ENCODE results near the gene PTGDS. TPM values are rescaled to one million over a fixed set of nuclear protein-coding genes. Genes with fewer than 3 reads are reported as not detected.

The PTGDS gene
- total RNA-seq, 1 donor from 2014 or later, result 52.6 TPM

DNA sequence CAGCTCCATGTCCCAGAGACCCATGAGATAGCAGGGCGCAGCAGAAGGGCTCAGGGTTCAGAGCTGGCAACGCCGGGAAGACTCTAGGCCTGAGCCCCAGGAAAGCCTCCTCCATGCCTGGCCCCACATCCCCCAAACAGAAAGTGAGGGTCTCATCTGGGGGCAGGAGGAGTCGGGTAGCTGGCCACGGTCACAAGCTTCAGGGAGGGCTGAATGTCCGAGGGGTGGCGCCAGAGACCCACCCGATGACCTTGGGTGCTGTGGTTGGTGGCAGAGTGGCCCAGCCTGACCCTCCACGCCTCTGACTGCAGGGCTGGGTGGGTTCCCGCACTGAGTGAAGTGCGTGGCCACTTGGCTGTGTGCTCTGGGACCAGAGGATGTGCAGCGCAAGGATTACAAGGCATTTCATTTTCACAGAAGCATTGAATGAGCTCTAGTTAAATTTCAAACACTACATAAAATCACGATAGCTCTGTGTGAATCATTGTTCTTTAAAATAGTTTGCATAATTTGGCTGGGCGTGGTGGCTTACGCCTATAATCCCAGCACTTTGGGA, 29.3 kb upstream of the PTGDS start:
- peaks cover 10% of the 10 kb centered on the region for H3K4me1 Mint-ChIP-seq

GRCh38 chr9:136949239-136949816, 28.0 kb upstream of the PTGDS start:
- Mint-ChIP-seq H3K27ac (peak overlapping the region; percentile 96), H3K4me3 (peak overlapping the region; percentile 71), H3K36me3 (no peaks in the 10 kb centered on the region), H3K9me3 (no peaks in the 10 kb centered on the region), H3K27me3 (ENCODE audit: low read depth) (no peaks in the 10 kb centered on the region), H3K4me1 (peaks cover 10% of the 10 kb centered on the region)
- no peak for DNase-seq (ENCODE audit: low spot score in 2 of 2, unreplicated experiment in 2 of 2)
- no peak for TF ChIP-seq CTCF (IDR thresholded peaks at IDR 0.05; ENCODE audit: unreplicated experiment)

More for the DNA sequence above, 29.3 kb upstream of the PTGDS start:
- H3K36me3 Mint-ChIP-seq, result no peaks in the 10 kb centered on the region
- peak overlapping the region; percentile 38 for H3K4me3 Mint-ChIP-seq
- no peaks in the 10 kb centered on the region for H3K27me3 Mint-ChIP-seq (ENCODE audit: low read depth)
- no peak for DNase-seq (ENCODE audit: low spot score in 2 of 2, unreplicated experiment in 2 of 2)
- peak overlapping the region; percentile 76 for H3K27ac Mint-ChIP-seq
- TF ChIP-seq CTCF (IDR thresholded peaks at IDR 0.05; ENCODE audit: unreplicated experiment), result no peak
- no peaks in the 10 kb centered on the region for H3K9me3 Mint-ChIP-seq

DNA sequence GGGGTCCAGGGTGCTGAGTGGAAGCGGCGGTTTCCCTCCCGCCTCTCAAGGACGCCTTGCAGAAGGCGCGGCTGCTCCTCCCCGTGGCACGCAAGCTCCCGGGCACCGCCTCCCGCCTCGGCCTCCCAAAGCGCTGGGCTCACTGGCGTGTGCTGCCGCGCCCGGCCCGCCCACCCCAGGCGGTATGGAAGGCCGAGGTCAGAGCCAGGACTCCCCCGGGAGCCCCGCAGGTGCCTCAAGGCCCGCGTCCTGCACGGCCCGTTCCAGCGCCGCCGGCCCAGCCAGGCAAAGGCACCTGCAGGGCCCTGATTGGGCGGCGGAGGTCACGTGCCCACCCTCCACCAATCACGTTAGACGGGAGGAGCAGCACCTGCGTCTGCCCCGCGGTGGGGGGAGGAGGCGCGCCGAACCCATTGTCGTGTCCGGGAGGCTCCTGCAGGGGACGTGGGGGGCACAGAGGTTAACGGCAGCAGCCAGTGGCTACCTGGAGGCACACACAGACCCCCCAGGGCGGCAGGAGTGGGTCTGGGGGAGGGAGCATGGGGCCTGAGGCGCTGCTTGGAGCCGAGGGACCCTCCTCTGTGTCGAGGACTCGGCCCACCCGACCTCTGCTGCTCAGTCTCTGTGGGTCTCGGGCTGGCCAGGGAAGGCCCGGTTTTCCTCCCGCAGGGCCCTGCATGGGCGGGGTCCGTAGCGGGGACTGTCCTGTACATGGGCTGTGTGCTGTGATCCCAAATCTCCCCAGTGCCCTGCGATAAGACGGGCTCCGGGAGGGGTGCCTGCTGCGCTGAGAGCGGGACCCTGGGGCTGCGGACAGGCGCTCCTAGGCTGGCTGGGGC, 27.3 kb upstream of the PTGDS start:
- peak; percentile 88 to 97 for DNase-seq (ENCODE audit: low spot score in 2 of 2, unreplicated experiment in 2 of 2)
- Mint-ChIP-seq H3K4me1 (peaks cover 7% of the 10 kb centered on the region), H3K27ac (peak overlapping the region; percentile 96), H3K4me3 (peak overlapping the region; percentile 72), H3K36me3 (no peaks in the 10 kb centered on the region), H3K27me3 (ENCODE audit: low read depth) (no peaks in the 10 kb centered on the region), H3K9me3 (no peaks in the 10 kb centered on the region)
- TF ChIP-seq CTCF (IDR thresholded peaks at IDR 0.05; ENCODE audit: unreplicated experiment), result no peak

DNA sequence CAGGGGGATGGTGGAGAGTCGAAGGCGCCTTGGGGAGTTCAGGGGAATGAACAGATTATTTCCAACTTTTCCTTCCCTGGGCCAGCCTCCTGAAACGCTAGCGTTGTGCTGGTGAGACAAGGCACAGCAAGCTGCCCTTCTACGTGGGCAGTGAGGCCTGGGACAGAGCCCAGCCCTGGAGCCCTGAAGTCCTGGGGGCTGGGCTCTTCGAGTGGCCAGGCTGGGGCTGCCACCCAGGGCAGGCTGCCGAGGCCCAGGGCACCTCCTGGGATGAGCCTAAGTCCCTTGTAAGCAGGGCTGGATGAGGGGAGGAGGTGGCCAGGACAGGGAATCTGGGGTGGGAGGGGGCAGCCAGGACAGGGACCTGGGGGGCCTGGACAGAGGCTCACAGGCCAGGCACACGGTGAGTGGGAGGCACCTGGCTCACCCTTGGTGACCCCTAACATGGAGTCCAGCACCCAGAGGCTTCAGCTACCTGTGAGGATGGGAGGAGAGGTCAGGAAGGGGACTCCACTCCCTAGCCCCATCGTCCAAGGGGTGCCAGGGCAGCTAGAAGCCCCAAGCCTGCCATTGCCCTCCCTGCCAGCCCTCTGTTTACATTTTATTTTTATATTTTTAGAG, 26.5 kb upstream of the PTGDS start:
- no peak for TF ChIP-seq CTCF (IDR thresholded peaks at IDR 0.05; ENCODE audit: unreplicated experiment)
- DNase-seq (ENCODE audit: low spot score in 2 of 2, unreplicated experiment in 2 of 2), result no peak
- peak overlapping the region; percentile 72 for H3K4me3 Mint-ChIP-seq
- H3K4me1 Mint-ChIP-seq, result peaks cover 7% of the 10 kb centered on the region
- no peaks in the 10 kb centered on the region for H3K9me3 Mint-ChIP-seq
- H3K27ac Mint-ChIP-seq, result peak overlapping the region; percentile 92
- no peaks in the 10 kb centered on the region for H3K36me3 Mint-ChIP-seq
- no peaks in the 10 kb centered on the region for H3K27me3 Mint-ChIP-seq (ENCODE audit: low read depth)

GRCh38 chr9:136951541-136952320, 25.6 kb upstream of the PTGDS start, which contains the start of gene LCN12:
Gene LCN12, plus strand, starts transcription at chr9:136952273. Its CDS starts 55 bp downstream, at chr9:136952328.
- DNase-seq (ENCODE audit: low spot score in 2 of 2, unreplicated experiment in 2 of 2), result no peak
- H3K9me3 Mint-ChIP-seq, result peaks cover 7% of the 10 kb centered on the region
- H3K36me3 Mint-ChIP-seq, result no peaks in the 10 kb centered on the region
- peaks cover 7% of the 10 kb centered on the region for H3K4me1 Mint-ChIP-seq
- H3K27me3 Mint-ChIP-seq (ENCODE audit: low read depth), result no peaks in the 10 kb centered on the region
- TF ChIP-seq CTCF (IDR thresholded peaks at IDR 0.05; ENCODE audit: unreplicated experiment), result no peak
- no peak within 1 kb of the TSS for H3K4me3 Mint-ChIP-seq
- no peak within 1 kb of the TSS for H3K27ac Mint-ChIP-seq

Data from mesothelial cell of epicardium (in vitro differentiated cells).